HepG2 (cell line): ENCODE measurements around the gene TENT5A. TPM values are rescaled to one million over a fixed set of nuclear protein-coding genes. Genes with fewer than 3 reads are reported as not detected.

ENCODE experiments used
- AGO2 ChIP-seq: fragments of 200-400 bp; formaldehyde crosslinking; optimal IDR thresholded peaks from 2 replicates; pipeline ENCODE3; 2017; ENCODE audit warnings: mild to moderate bottlenecking, low read depth, low read length, moderate library complexity
- CAMTA2 ChIP-seq: sonication (generic); formaldehyde crosslinking; IDR thresholded peaks from 2 replicates; pipeline ENCODE4 v1.4.0; 2020; ENCODE audit warnings: mild to moderate bottlenecking, missing genetic modification reagents, borderline replicate concordance
- CERS6 ChIP-seq: sonication (generic); formaldehyde crosslinking; IDR thresholded peaks from 2 replicates; pipeline ENCODE4 v1.5.0; 2020; ENCODE audit warnings: missing genetic modification reagents
- HDAC1 ChIP-seq: sonication (generic); formaldehyde crosslinking; IDR thresholded peaks from 2 replicates; pipeline ENCODE4 v1.5.1; 2020; ENCODE audit warnings: mild to moderate bottlenecking, missing genetic modification reagents
- HIVEP1 ChIP-seq: sonication (generic); formaldehyde crosslinking; IDR thresholded peaks from 2 replicates; pipeline ENCODE4 v1.4.0; 2020; ENCODE audit warnings: mild to moderate bottlenecking, missing genetic modification reagents
- KDM5A ChIP-seq: fragments of 200-600 bp; sonication (generic); IDR thresholded peaks from 2 replicates; pipeline ENCODE4 v1.7.0; 2018; ENCODE audit warnings: antibody characterized with exemption, mild to moderate bottlenecking, low read length, borderline replicate concordance
- MAZ ChIP-seq, 2 experiments: sonication (generic) in 1 of 2; formaldehyde crosslinking in 1 of 2; IDR thresholded peaks; 2 replicates each; pipeline versions ENCODE4 v1.5.0 to v1.6.1; 2012 to 2020; ENCODE audit warnings: low read depth in 2 of 2, mild to moderate bottlenecking in 2 of 2, borderline replicate concordance in 1 of 2, improper control_type of control experiment in 1 of 2, low read length in 1 of 2, missing genetic modification reagents in 1 of 2, moderate library complexity in 1 of 2
- MXD3 ChIP-seq: IDR thresholded peaks from 2 replicates; pipeline ENCODE4 v1.6.1; 2016; ENCODE audit warnings: mild to moderate bottlenecking, missing biosample characterization, missing genetic modification reagents
- NFIB ChIP-seq: sonication (generic); formaldehyde crosslinking; IDR thresholded peaks from 2 replicates; pipeline ENCODE4 v1.9.0; 2021; ENCODE audit warnings: missing genetic modification reagents, mild to moderate bottlenecking, borderline replicate concordance
- NR2F1 ChIP-seq, 2 experiments: fragments of 450-650 bp in 1 of 2; formaldehyde crosslinking in 1 of 2; IDR thresholded peaks; 2 replicates each; pipeline versions ENCODE4 v1.5.0 to v1.6.1; 2016 to 2020; ENCODE audit warnings: mild to moderate bottlenecking in 1 of 2, missing compliant biosample characterization in 1 of 2, missing genetic modification reagents in 1 of 2, moderate library complexity in 1 of 2
- POLR2A ChIP-seq, 2 experiments: IDR thresholded peaks; 2 replicates each; pipeline ENCODE4 v1.6.1; 2011; ENCODE audit warnings: low read depth in 2 of 2, low read length in 2 of 2, mild to moderate bottlenecking in 1 of 2, moderate library complexity in 1 of 2; ENCODE audit not compliant: insufficient read depth in 1 of 2
- PRMT3 ChIP-seq: sonication (generic); formaldehyde crosslinking; IDR thresholded peaks from 2 replicates; pipeline ENCODE4 v1.8.1; 2022; ENCODE audit warnings: low read depth, mild to moderate bottlenecking, moderate library complexity, missing genetic modification reagents, borderline replicate concordance
- RCOR2 ChIP-seq: IDR thresholded peaks from 2 replicates; pipeline ENCODE4 v1.6.1; 2016; ENCODE audit warnings: missing biosample characterization, missing genetic modification reagents
- SCMH1 ChIP-seq: sonication (generic); formaldehyde crosslinking; IDR thresholded peaks from 2 replicates; pipeline ENCODE4 v1.9.0; 2021; ENCODE audit warnings: missing genetic modification reagents, mild to moderate bottlenecking, borderline replicate concordance
- SMAD3 ChIP-seq: sonication (generic); formaldehyde crosslinking; IDR thresholded peaks from 2 replicates; pipeline ENCODE4 v1.4.0; 2020; ENCODE audit warnings: missing genetic modification reagents
- SP5 ChIP-seq: IDR thresholded peaks from 2 replicates; pipeline ENCODE4 v1.6.1; 2016; ENCODE audit warnings: low read depth, borderline replicate concordance
- TFDP1 ChIP-seq: IDR thresholded peaks from 2 replicates; pipeline ENCODE4 v1.6.1; 2016; ENCODE audit warnings: missing compliant biosample characterization, missing genetic modification reagents, borderline replicate concordance
- TGIF2 ChIP-seq: IDR thresholded peaks from 2 replicates; pipeline ENCODE4 v1.6.1; 2016; ENCODE audit warnings: control low read depth, missing compliant biosample characterization
- ZBTB2 ChIP-seq: sonication (generic); formaldehyde crosslinking; IDR thresholded peaks from 2 replicates; pipeline ENCODE4 v1.8.0; 2022; ENCODE audit warnings: low read depth, missing genetic modification reagents
- ZBTB42 ChIP-seq: sonication (generic); formaldehyde crosslinking; IDR thresholded peaks from 2 replicates; pipeline ENCODE4 v1.5.0; 2020; ENCODE audit warnings: mild to moderate bottlenecking, missing genetic modification reagents
- ZNF260 ChIP-seq: sonication (generic); formaldehyde crosslinking; IDR thresholded peaks from 2 replicates; pipeline ENCODE4 v1.4.0; 2020; ENCODE audit warnings: missing genetic modification reagents, low read depth, mild to moderate bottlenecking, borderline replicate concordance
- ZNF317 ChIP-seq: sonication (generic); formaldehyde crosslinking; IDR thresholded peaks from 2 replicates; pipeline ENCODE4 v1.5.0; 2020; ENCODE audit warnings: mild to moderate bottlenecking, missing genetic modification reagents
- ZNF337 ChIP-seq: sonication (generic); formaldehyde crosslinking; IDR thresholded peaks from 2 replicates; pipeline ENCODE4 v1.5.1; 2020; ENCODE audit warnings: missing genetic modification reagents, low read depth, mild to moderate bottlenecking, borderline replicate concordance
- ZNF564 ChIP-seq: sonication (generic); formaldehyde crosslinking; IDR thresholded peaks from 2 replicates; pipeline ENCODE4 v1.8.1; 2023; ENCODE audit warnings: mild to moderate bottlenecking, missing genetic modification reagents
- ZNF773 ChIP-seq: sonication (generic); formaldehyde crosslinking; IDR thresholded peaks from 2 replicates; pipeline ENCODE4 v1.4.0; 2020; ENCODE audit warnings: missing genetic modification reagents, borderline replicate concordance
- ZSCAN22 ChIP-seq: sonication (generic); formaldehyde crosslinking; IDR thresholded peaks from 2 replicates; pipeline ENCODE4 v1.4.0; 2020; ENCODE audit warnings: mild to moderate bottlenecking, missing genetic modification reagents
- polyA plus RNA-seq, 8 experiments: library from polyadenylated mRNA; depleted of rRNA in 3 of 8; stranded (reverse) in 7 of 8; unstranded in 1 of 8; fragments of >200 nt; fragmentation: Illumina TruSeq in 4 of 8; extraction: Trizol in 4 of 8; gene quantifications; 2 replicates each; pipeline versions ENCODE4 v1.2.1 to v1.2.3, GENCODE V29; 2011 to 2016; ENCODE audit warnings: low read depth in 4 of 8, missing spikeins in 1 of 8, mixed read lengths in 1 of 8; ENCODE audit not compliant: insufficient read depth in 1 of 8
- total RNA-seq, 5 experiments: library from RNA; depleted of rRNA; stranded (reverse); fragments of >200 nt; fragmentation: Illumina TruSeq; extraction: Trizol; gene quantifications; 2 replicates each; pipeline ENCODE4 v1.2.3, GENCODE V29; 2016; ENCODE audit warnings: low read depth in 1 of 5

TENT5A gene
- total and polyA plus RNA-seq, 2 of the 13 experiments (the other 11 are each of a cell fraction or from before 2014, with no cell fraction given): 8.0 to 13.8 TPM

- no peak; the same call in 1 of the 2 replicates for TF ChIP-seq TFDP1 (CRISPR knock-in tag)
- no peak for TF ChIP-seq AGO2
- TF ChIP-seq ZSCAN22 (CRISPR knock-in tag): no peak
- TF ChIP-seq ZNF260 (CRISPR knock-in tag): no peak
- no peak for TF ChIP-seq RCOR2 (CRISPR knock-in tag)
- no peak for TF ChIP-seq PRMT3 (CRISPR knock-in tag)
- 0 out of 2 replicates have a peak, but pooled peaks have one; percentile 9 for TF ChIP-seq KDM5A
- no peak for TF ChIP-seq NFIB (CRISPR knock-in tag)
- no peak for TF ChIP-seq MAZ (IDR thresholded peaks at IDR 0.05; ENCODE audit: borderline replicate concordance, low read depth, low read length)
- peak; percentile 62 for TF ChIP-seq MAZ (CRISPR knock-in tag; IDR thresholded peaks at IDR 0.05; ENCODE audit: low read depth)
- TF ChIP-seq ZNF564: no peak
- peak; percentile 51; the same call in 1 of the 2 replicates for TF ChIP-seq MXD3 (CRISPR knock-in tag)
- TF ChIP-seq CERS6 (CRISPR knock-in tag): no peak
- TF ChIP-seq HIVEP1: no peak; the same call in 1 of the 2 replicates
- no peak for TF ChIP-seq TGIF2
- TF ChIP-seq HDAC1: peak; percentile 64
- no peak; the same call in 1 of the 2 replicates for TF ChIP-seq SMAD3 (CRISPR knock-in tag)
- TF ChIP-seq POLR2A (IDR thresholded peaks at IDR 0.05; ENCODE audit: insufficient read depth in 1 of 2, low read depth in 2 of 2, low read length in 2 of 2): no peak
- no peak for TF ChIP-seq SCMH1 (CRISPR knock-in tag)
- TF ChIP-seq NR2F1 (CRISPR knock-in tag; IDR thresholded peaks at IDR 0.05): no peak
- no peak for TF ChIP-seq ZNF773 (CRISPR knock-in tag)
- 0 out of 2 replicates have a peak, but pooled peaks have one; percentile 47 for TF ChIP-seq CAMTA2 (CRISPR knock-in tag)
- TF ChIP-seq ZNF317 (CRISPR knock-in tag): 0 out of 2 replicates have a peak, but pooled peaks have one; percentile 28
- TF ChIP-seq ZBTB42 (CRISPR knock-in tag): no peak
- no peak for TF ChIP-seq ZNF337 (CRISPR knock-in tag)
- TF ChIP-seq SP5 (CRISPR knock-in tag): no peak
- TF ChIP-seq ZBTB2 (CRISPR knock-in tag): 0 out of 2 replicates have a peak, but pooled peaks have one; percentile 24
Measured at GRCh38 chr6:81751388-81752083, 945 bp downstream of the TENT5A start (continued).
